ENCODE data around the gene HOXB5.
A peak's percentile ranks its signal among the peaks of the same experiment; 100 is the strongest.

The HOXB5 gene

GRCh38 chr17:48577330-48577945 is 16.1 kb downstream of the HOXB5 start (continued):
- TF ChIP-seq ZNF610 (tag by site-specific recombination; IDR thresholded peaks at IDR 0.05; ENCODE audit: borderline replicate concordance) (peak; percentile 73; the same call in 1 of the 2 replicates), ZNF202 (tag by site-specific recombination; IDR thresholded peaks at IDR 0.05; ENCODE audit: borderline replicate concordance) (no peak), ZNF571 (tag by site-specific recombination; IDR thresholded peaks at IDR 0.05) (no peak), GLIS2 (tag by site-specific recombination; IDR thresholded peaks at IDR 0.05) (peak; percentile 59), ZNF23 (tag by site-specific recombination; IDR thresholded peaks at IDR 0.05; ENCODE audit: borderline replicate concordance) (no peak), ZNF133 (tag by site-specific recombination; IDR thresholded peaks at IDR 0.05) (peak; percentile 50; the same call in 1 of the 2 replicates), ZNF623 (tag by site-specific recombination; IDR thresholded peaks at IDR 0.05) (no peak), ZNF416 (tag by site-specific recombination; IDR thresholded peaks at IDR 0.05) (no peak), ZNF211 (tag by site-specific recombination; IDR thresholded peaks at IDR 0.05; ENCODE audit: low read depth) (no peak), ZNF580 (tag by site-specific recombination; IDR thresholded peaks at IDR 0.05) (peak; percentile 91), ZNF645 (tag by site-specific recombination; IDR thresholded peaks at IDR 0.05) (peak; percentile 82; the same call in 1 of the 2 replicates), ZNF311 (tag by site-specific recombination; IDR thresholded peaks at IDR 0.05; ENCODE audit: borderline replicate concordance) (no peak), ZNF664 (tag by site-specific recombination; IDR thresholded peaks at IDR 0.05) (no peak; the same call in 1 of the 2 replicates), KLF1 (tag by site-specific recombination; IDR thresholded peaks at IDR 0.05) (peak; percentile 68), KLF8 (tag by site-specific recombination; IDR thresholded peaks at IDR 0.05) (peak; percentile 81), ZNF112 (tag by site-specific recombination; IDR thresholded peaks at IDR 0.05) (no peak), ZNF16 (tag by site-specific recombination; IDR thresholded peaks at IDR 0.05; ENCODE audit: low read depth) (no peak), GFI1B (tag by site-specific recombination; IDR thresholded peaks at IDR 0.05) (peak; percentile 89), KLF9 (tag by site-specific recombination; IDR thresholded peaks at IDR 0.05; ENCODE audit: low read depth) (no peak), ZNF366 (tag by site-specific recombination; conservative IDR thresholded peaks at IDR 0.05) (peak; percentile 88), KLF10 (tag by site-specific recombination; IDR thresholded peaks at IDR 0.05) (peak; percentile 85), ZNF473 (tag by site-specific recombination; IDR thresholded peaks at IDR 0.05) (no peak), SP3 (tag by site-specific recombination; IDR thresholded peaks at IDR 0.05) (peak; percentile 43), ZNF561 (tag by site-specific recombination; IDR thresholded peaks at IDR 0.05; ENCODE audit: borderline replicate concordance) (peak; percentile 99), ZNF10 (tag by site-specific recombination; IDR thresholded peaks at IDR 0.05) (peak; percentile 93), ZNF174 (tag by site-specific recombination; IDR thresholded peaks at IDR 0.05) (no peak), ZNF132 (tag by site-specific recombination; IDR thresholded peaks at IDR 0.05; ENCODE audit: borderline replicate concordance) (no peak), SCRT2 (tag by site-specific recombination; IDR thresholded peaks at IDR 0.05) (peak; percentile 35; the same call in 1 of the 2 replicates), ZNF324 (tag by site-specific recombination; IDR thresholded peaks at IDR 0.05) (peak; percentile 86; the same call in 1 of the 2 replicates), ZIC2 (tag by site-specific recombination; IDR thresholded peaks at IDR 0.05) (peak; percentile 92), ZNF596 (tag by site-specific recombination; IDR thresholded peaks at IDR 0.05) (peak; percentile 90), ZNF654 (tag by site-specific recombination; IDR thresholded peaks at IDR 0.05; ENCODE audit: low read depth) (peak; percentile 30; the same call in 1 of the 2 replicates)
- TF ChIP-seq, protein P1, sequence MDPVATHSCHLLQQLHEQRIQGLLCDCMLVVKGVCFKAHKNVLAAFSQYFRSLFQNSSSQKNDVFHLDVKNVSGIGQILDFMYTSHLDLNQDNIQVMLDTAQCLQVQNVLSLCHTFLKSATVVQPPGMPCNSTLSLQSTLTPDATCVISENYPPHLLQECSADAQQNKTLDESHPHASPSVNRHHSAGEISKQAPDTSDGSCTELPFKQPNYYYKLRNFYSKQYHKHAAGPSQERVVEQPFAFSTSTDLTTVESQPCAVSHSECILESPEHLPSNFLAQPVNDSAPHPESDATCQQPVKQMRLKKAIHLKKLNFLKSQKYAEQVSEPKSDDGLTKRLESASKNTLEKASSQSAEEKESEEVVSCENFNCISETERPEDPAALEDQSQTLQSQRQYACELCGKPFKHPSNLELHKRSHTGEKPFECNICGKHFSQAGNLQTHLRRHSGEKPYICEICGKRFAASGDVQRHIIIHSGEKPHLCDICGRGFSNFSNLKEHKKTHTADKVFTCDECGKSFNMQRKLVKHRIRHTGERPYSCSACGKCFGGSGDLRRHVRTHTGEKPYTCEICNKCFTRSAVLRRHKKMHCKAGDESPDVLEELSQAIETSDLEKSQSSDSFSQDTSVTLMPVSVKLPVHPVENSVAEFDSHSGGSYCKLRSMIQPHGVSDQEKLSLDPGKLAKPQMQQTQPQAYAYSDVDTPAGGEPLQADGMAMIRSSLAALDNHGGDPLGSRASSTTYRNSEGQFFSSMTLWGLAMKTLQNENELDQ (tag by site-specific recombination; IDR thresholded peaks at IDR 0.05; ENCODE audit: low read depth) = peak; percentile 17; the same call in 1 of the 2 replicates
- TF ChIP-seq, protein P2, sequence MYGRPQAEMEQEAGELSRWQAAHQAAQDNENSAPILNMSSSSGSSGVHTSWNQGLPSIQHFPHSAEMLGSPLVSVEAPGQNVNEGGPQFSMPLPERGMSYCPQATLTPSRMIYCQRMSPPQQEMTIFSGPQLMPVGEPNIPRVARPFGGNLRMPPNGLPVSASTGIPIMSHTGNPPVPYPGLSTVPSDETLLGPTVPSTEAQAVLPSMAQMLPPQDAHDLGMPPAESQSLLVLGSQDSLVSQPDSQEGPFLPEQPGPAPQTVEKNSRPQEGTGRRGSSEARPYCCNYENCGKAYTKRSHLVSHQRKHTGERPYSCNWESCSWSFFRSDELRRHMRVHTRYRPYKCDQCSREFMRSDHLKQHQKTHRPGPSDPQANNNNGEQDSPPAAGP (tag by site-specific recombination; IDR thresholded peaks at IDR 0.05) = peak; percentile 98
- TF ChIP-seq, protein P3, sequence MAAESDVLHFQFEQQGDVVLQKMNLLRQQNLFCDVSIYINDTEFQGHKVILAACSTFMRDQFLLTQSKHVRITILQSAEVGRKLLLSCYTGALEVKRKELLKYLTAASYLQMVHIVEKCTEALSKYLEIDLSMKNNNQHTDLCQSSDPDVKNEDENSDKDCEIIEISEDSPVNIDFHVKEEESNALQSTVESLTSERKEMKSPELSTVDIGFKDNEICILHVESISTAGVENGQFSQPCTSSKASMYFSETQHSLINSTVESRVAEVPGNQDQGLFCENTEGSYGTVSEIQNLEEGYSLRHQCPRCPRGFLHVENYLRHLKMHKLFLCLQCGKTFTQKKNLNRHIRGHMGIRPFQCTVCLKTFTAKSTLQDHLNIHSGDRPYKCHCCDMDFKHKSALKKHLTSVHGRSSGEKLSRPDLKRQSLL (tag by site-specific recombination; IDR thresholded peaks at IDR 0.05) = 0 out of 2 replicates have a peak, but pooled peaks have one; percentile 51
